GM23338 (cell line): ENCODE results near the gene PRELP.

Source experiments
- EZH2phosphoT487 ChIP-seq: fragments of 200-600 bp; sonication (generic); IDR thresholded peaks from one replicate; pipeline ENCODE4 v1.8.1; 2018; ENCODE audit warnings: antibody characterized with exemption; ENCODE audit not compliant: unreplicated experiment
- TF ChIP-seq, protein P1 (sequence below), 2 experiments: fragments of 200-600 bp in 1 of 2; sonication (generic) in 1 of 2; conservative IDR thresholded peaks; 2 replicates each; pipeline versions ENCODE4 v1.5.1 to v1.6.1; 2016 to 2017; ENCODE audit warnings: antibody characterized with exemption in 2 of 2, low read depth in 2 of 2, mild to moderate bottlenecking in 2 of 2, moderate library complexity in 1 of 2

DNA sequence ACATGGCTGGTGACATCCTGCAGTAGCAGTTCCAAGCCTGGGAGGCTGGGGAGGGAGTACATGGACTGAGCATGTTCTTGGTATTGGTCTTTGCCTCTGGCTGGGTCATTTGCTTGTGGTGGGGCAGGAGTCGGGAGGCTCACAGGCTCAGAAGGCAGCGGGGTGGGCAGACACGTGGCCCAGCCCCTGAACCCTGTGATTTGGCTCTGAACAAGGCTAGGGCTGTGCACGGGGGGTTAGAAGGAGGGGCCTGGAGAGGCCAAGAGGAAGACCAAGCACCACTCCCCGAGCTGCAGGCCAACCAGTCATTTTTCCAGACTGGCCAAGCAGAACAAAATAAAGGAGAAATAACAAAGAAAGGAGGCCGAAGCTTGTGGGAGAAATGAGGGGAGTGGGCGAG, 9.7 kb upstream of the PRELP start:
- TF ChIP-seq, protein P1, sequence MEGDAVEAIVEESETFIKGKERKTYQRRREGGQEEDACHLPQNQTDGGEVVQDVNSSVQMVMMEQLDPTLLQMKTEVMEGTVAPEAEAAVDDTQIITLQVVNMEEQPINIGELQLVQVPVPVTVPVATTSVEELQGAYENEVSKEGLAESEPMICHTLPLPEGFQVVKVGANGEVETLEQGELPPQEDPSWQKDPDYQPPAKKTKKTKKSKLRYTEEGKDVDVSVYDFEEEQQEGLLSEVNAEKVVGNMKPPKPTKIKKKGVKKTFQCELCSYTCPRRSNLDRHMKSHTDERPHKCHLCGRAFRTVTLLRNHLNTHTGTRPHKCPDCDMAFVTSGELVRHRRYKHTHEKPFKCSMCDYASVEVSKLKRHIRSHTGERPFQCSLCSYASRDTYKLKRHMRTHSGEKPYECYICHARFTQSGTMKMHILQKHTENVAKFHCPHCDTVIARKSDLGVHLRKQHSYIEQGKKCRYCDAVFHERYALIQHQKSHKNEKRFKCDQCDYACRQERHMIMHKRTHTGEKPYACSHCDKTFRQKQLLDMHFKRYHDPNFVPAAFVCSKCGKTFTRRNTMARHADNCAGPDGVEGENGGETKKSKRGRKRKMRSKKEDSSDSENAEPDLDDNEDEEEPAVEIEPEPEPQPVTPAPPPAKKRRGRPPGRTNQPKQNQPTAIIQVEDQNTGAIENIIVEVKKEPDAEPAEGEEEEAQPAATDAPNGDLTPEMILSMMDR (conservative IDR thresholded peaks at IDR 0.05; ENCODE audit: low read depth in 2 of 2): no peak
- no peak for TF ChIP-seq EZH2phosphoT487
